RWPE1 (cell line): Measurements from ENCODE around the gene ZNF217.

Experiments used
- CTCF ChIA-PET: fragments of 350-600 bp; sonication (Branson Sonifier 250); formaldehyde crosslinking; extraction: SDS; loops from one replicate; lab custom pipeline; 2021; lab: Yijun Ruan, JAX
- POLR2A ChIA-PET: fragments of 400-600 bp; formaldehyde crosslinking; extraction: SDS; loops from one replicate; lab custom pipeline; 2020; ENCODE audit warnings: antibody characterized with exemption; ENCODE audit not compliant: low non-redundant PET; lab: Yijun Ruan, JAX
- DNase-seq: peaks from one replicate; pipeline ENCODE4 v3.0.0; 2012; ENCODE audit warnings: low spot score
- H3K27ac ChIP-seq: fragments of 450-650 bp; 2 replicates; pipeline ENCODE4 v1.5.1; 2017
- TF ChIP-seq, protein P1 (sequence below): fragments of 450-650 bp; conservative IDR thresholded peaks from 2 replicates; pipeline ENCODE4 v1.5.1; 2017; ENCODE audit warnings: low read depth, mild to moderate bottlenecking

ZNF217 gene

GRCh38 chr20:53571555-53572286 is 21.9 kb downstream of the ZNF217 start:
- ChIA-PET POLR2A (no interaction called here), CTCF (interaction anchor here (0.6 to 0.9 kb wide), 4 partner anchors 12 to 368 kb away, joined by 3 to 6 read pairs (median 4); no protein-coding TSS in a partner anchor)
- H3K27ac ChIP-seq = no peak overlapping the region
- TF ChIP-seq, protein P1, sequence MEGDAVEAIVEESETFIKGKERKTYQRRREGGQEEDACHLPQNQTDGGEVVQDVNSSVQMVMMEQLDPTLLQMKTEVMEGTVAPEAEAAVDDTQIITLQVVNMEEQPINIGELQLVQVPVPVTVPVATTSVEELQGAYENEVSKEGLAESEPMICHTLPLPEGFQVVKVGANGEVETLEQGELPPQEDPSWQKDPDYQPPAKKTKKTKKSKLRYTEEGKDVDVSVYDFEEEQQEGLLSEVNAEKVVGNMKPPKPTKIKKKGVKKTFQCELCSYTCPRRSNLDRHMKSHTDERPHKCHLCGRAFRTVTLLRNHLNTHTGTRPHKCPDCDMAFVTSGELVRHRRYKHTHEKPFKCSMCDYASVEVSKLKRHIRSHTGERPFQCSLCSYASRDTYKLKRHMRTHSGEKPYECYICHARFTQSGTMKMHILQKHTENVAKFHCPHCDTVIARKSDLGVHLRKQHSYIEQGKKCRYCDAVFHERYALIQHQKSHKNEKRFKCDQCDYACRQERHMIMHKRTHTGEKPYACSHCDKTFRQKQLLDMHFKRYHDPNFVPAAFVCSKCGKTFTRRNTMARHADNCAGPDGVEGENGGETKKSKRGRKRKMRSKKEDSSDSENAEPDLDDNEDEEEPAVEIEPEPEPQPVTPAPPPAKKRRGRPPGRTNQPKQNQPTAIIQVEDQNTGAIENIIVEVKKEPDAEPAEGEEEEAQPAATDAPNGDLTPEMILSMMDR = no peak
- DNase-seq = no peak

DNA sequence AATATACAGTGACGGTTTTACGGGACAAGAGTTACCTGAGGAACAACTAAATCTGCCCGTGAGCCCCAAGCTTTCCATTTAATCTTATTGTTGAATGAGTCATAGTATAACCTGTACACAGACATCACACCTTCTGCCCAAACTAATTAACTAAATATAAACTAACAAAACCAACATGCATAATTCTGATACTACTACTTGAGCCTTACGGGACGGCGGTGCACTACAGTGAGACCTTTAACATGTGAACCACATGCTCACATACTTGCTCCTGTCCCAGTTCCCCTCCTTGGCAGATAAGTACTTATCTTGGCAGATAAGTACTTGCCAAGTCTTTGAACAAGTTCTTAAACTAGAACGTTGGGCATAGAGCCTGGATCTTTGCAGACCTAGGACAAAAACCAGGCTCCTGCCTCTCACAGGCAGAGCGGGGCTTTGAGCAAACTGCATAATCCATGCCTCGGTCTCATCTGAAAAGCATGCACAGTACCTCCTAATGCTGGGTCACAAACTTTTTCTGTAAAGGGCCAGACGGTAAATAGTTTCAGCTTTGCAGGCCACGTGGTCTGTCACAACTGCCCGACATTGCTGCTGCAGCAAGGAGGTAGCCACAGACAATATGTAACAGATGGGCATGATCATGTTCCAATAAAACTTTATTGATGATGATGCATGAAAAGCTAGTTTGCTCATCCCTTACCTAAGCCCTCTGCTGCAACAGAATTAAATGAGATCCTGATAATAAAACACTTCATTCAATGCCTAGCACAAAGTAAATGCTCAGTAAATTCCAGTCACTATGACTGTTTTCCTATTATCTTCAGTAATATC is 23.0 kb downstream of the ZNF217 start:
- no peak overlapping the region for H3K27ac ChIP-seq
- TF ChIP-seq, protein P1 = no peak
- ChIA-PET POLR2A (no interaction called here), CTCF (interaction anchor here (0.5 to 1.1 kb wide), 4 partner anchors 20 to 369 kb away, joined by 3 to 4 read pairs (median 4); no protein-coding TSS in a partner anchor)
- no peak for DNase-seq

GRCh38 chr20:53569606-53570307 is 23.9 kb downstream of the ZNF217 start:
- CTCF ChIA-PET = interaction anchor here (0.5 to 1.4 kb wide), 7 partner anchors 15 to 717 kb away, joined by 3 to 5 read pairs (median 4); no protein-coding TSS in a partner anchor
- TF ChIP-seq, protein P1 = no peak
- POLR2A ChIA-PET = no interaction called here
- H3K27ac ChIP-seq = peak overlapping the region; percentile 37
- no peak for DNase-seq

DNA sequence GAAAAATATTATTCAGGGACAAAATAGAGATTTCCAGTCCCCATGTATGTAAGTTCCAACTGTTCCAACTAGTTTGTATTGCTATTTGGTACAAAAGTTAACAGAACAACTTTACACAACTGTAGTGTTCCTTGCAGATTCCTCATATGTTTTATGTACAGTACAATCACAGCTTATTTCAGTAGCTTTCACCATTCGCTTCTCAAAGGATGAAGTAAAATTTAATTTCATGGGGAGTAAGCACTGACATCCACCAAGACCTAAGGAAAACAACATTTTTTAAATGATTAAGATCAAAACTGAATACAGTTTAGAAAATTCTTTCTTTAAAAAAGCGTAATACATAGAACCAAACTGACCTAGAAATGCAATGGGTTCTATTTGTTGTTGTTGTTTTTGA is 24.6 kb downstream of the ZNF217 start:
- POLR2A ChIA-PET = no interaction called here
- TF ChIP-seq, protein P1 = no peak
- CTCF ChIA-PET = interaction anchor here (0.6 to 1.4 kb wide), 4 partner anchors 154 to 888 kb away, joined by 3 to 5 read pairs (median 3); no protein-coding TSS in a partner anchor
- H3K27ac ChIP-seq = peak overlapping the region; percentile 37
- no peak for DNase-seq

DNA sequence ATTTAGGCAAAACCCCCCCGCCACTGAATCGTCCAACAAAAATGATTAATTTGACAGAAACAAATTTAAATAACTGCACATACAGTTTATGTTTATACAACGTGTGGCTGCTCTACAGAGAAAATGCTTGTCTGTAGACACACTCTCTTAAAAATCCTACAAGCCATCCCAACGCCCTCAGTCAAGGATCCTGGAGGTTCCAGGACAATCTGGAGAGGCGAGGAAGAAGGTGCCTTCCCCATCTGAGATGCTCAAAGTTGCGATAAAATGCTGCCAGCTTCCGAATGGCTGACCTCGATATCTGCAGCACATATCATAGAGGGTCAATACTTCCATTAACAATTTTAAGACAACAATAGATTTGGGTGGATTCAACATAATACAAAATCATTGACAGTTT is 25.3 kb downstream of the ZNF217 start:
- no peak overlapping the region for H3K27ac ChIP-seq
- ChIA-PET CTCF (interaction anchor here (0.6 to 1.4 kb wide), 5 partner anchors 154 to 889 kb away, joined by 3 to 5 read pairs (median 3); no protein-coding TSS in a partner anchor), POLR2A (no interaction called here)
- no peak for DNase-seq
- TF ChIP-seq, protein P1 = no peak
